ENCODE measurements around the gene TEKT2. TPM values are rescaled to one million over a fixed set of nuclear protein-coding genes. Genes with fewer than 3 reads are reported as not detected.

The TEKT2 gene
- total RNA-seq, 3 donors from 2014 or later = 0.98 to 1.2 TPM; not detected in 1

- H3K27ac ChIP-seq = peak overlapping the region; percentile 67 to 86
Observed at GRCh38 chr1:36116901-36117300, 33.0 kb downstream of the TEKT2 start.

GRCh38 chr1:36118447-36119204, 34.7 kb downstream of the TEKT2 start:
- Histone ChIP-seq H3K36me3 (no peaks in the 10 kb centered on the region), H3K27ac (peak overlapping the region; percentile 63 to 68), H3K27me3 (no peaks in the 10 kb centered on the region), H3K4me1 (peaks cover 4 to 21% of the 10 kb centered on the region in 2 donors), H3K9me3 (no peaks in the 10 kb centered on the region), H3K4me3 (no peak overlapping the region)
- no peak for DNase-seq (ENCODE audit: low spot score in 2 of 2)
- intact Hi-C loops (cut with DNase I; ENCODE audit: low total_unique reads) = no loop called here
- no peak for TF ChIP-seq POLR2A (IDR thresholded peaks at IDR 0.05)
- TF ChIP-seq POLR2AphosphoS5 (IDR thresholded peaks at IDR 0.05) = no peak
- TF ChIP-seq, protein P1, sequence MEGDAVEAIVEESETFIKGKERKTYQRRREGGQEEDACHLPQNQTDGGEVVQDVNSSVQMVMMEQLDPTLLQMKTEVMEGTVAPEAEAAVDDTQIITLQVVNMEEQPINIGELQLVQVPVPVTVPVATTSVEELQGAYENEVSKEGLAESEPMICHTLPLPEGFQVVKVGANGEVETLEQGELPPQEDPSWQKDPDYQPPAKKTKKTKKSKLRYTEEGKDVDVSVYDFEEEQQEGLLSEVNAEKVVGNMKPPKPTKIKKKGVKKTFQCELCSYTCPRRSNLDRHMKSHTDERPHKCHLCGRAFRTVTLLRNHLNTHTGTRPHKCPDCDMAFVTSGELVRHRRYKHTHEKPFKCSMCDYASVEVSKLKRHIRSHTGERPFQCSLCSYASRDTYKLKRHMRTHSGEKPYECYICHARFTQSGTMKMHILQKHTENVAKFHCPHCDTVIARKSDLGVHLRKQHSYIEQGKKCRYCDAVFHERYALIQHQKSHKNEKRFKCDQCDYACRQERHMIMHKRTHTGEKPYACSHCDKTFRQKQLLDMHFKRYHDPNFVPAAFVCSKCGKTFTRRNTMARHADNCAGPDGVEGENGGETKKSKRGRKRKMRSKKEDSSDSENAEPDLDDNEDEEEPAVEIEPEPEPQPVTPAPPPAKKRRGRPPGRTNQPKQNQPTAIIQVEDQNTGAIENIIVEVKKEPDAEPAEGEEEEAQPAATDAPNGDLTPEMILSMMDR (IDR thresholded peaks at IDR 0.05) = no peak

More at GRCh38 chr1:36116901-36117300, 33.0 kb downstream of the TEKT2 start:
- intact Hi-C loops (cut with DNase I; ENCODE audit: low total_unique reads) = no loop called here
- no peak overlapping the region for H3K4me3 ChIP-seq
- H3K9me3 ChIP-seq = no peaks in the 10 kb centered on the region
- H3K36me3 ChIP-seq = no peaks in the 10 kb centered on the region
- TF ChIP-seq POLR2AphosphoS5 (IDR thresholded peaks at IDR 0.05) = no peak
- TF ChIP-seq, protein P1 (IDR thresholded peaks at IDR 0.05) = no peak
- TF ChIP-seq POLR2A (IDR thresholded peaks at IDR 0.05) = no peak
- peaks cover 4 to 21% of the 10 kb centered on the region in 2 donors for H3K4me1 ChIP-seq
- H3K27me3 ChIP-seq = no peaks in the 10 kb centered on the region
- no peak for DNase-seq (ENCODE audit: low spot score in 2 of 2)

GRCh38 chr1:36119456-36119855, 35.6 kb downstream of the TEKT2 start:
- peak in 1 of 2 donors; percentile 55 for DNase-seq (ENCODE audit: low spot score in 2 of 2)
- Histone ChIP-seq H3K4me3 (no peak overlapping the region), H3K9me3 (no peaks in the 10 kb centered on the region), H3K4me1 (peaks cover 4 to 21% of the 10 kb centered on the region in 2 donors), H3K27me3 (no peaks in the 10 kb centered on the region), H3K27ac (peak overlapping the region; percentile 63 to 68), H3K36me3 (no peaks in the 10 kb centered on the region)
- TF ChIP-seq POLR2AphosphoS5 (IDR thresholded peaks at IDR 0.05) (peak in 1 of 3 donors; percentile 17), POLR2A (IDR thresholded peaks at IDR 0.05) (no peak)
- TF ChIP-seq, protein P1 (IDR thresholded peaks at IDR 0.05) = no peak
- intact Hi-C loops (cut with DNase I; ENCODE audit: low total_unique reads) = no loop called here

- TF ChIP-seq POLR2A (IDR thresholded peaks at IDR 0.05) = no peak
- TF ChIP-seq, protein P1 (IDR thresholded peaks at IDR 0.05) = no peak
- TF ChIP-seq POLR2AphosphoS5 (IDR thresholded peaks at IDR 0.05) = no peak
- DNase-seq (ENCODE audit: low spot score in 2 of 2) = no peak
- Histone ChIP-seq H3K36me3 (no peaks in the 10 kb centered on the region), H3K4me1 (peaks cover 0 to 8% of the 10 kb centered on the region in 2 donors), H3K27me3 (no peaks in the 10 kb centered on the region), H3K27ac (peak overlapping the region in 1 of 2 donors; percentile 77), H3K9me3 (no peaks in the 10 kb centered on the region), H3K4me3 (no peak overlapping the region)
- intact Hi-C loops (cut with DNase I; ENCODE audit: low total_unique reads) = no loop called here
Observed at GRCh38 chr1:36122062-36123030, 38.5 kb downstream of the TEKT2 start.

Data from breast epithelium (tissue), 4 donors.